Measurements from ENCODE around the gene HOXC11. TPM values are rescaled to one million over a fixed set of nuclear protein-coding genes. Genes with fewer than 3 reads are reported as not detected.
A peak's percentile ranks its signal among the peaks of the same experiment; 100 is the strongest.

HOXC11 gene
- total RNA-seq, 4 donors from 2014 or later: 0.20 to 0.63 (median 0.60) TPM; not detected in 1

GRCh38 chr12:53954694-53955035 lies 18.3 kb upstream of the HOXC11 start, which contains the start of gene HOXC12:
HOXC12 (plus strand) TSS chr12:53954903; CDS start chr12:53954930, 27 bp downstream.
- TF ChIP-seq EP300 (IDR thresholded peaks at IDR 0.05) (no peak), CTCF (IDR thresholded peaks at IDR 0.05) (no peak), POLR2A (IDR thresholded peaks at IDR 0.05) (no peak)
- no peaks in the 10 kb centered on the region for H3K9me3 ChIP-seq
- 3 to 9% methylated on average over 15 to 20 of the region's 20 CpGs for WGBS, 2 donors
- H3K4me3 ChIP-seq: peak within 1 kb of the TSS in 2 of 4 donors; percentile 6 to 8
- DNase-seq (ENCODE audit: low spot score in 2 of 2): no peak
- peaks cover 0 to 47% (median 1%) of the 10 kb centered on the region in 4 donors for H3K4me1 ChIP-seq
- no peaks in the 10 kb centered on the region for H3K36me3 ChIP-seq
- H3K27ac ChIP-seq: no peak within 1 kb of the TSS
- peaks cover 19 to 99% of the 10 kb centered on the region in 2 donors for H3K27me3 ChIP-seq

GRCh38 chr12:53955036-53955775 lies 17.7 kb upstream of the HOXC11 start:
- Histone ChIP-seq H3K36me3 (no peaks in the 10 kb centered on the region), H3K4me1 (peaks cover 0 to 47% (median 1%) of the 10 kb centered on the region in 4 donors), H3K4me3 (peak overlapping the region in 2 of 4 donors; percentile 6 to 8), H3K27me3 (peaks cover 19 to 99% of the 10 kb centered on the region in 2 donors), H3K27ac (no peak overlapping the region), H3K9me3 (no peaks in the 10 kb centered on the region)
- no peak for DNase-seq (ENCODE audit: low spot score in 2 of 2)
- 4 to 7% methylated on average over 47 to 65 of the region's 86 CpGs for WGBS, 2 donors
- TF ChIP-seq CTCF (IDR thresholded peaks at IDR 0.05): no peak
- no peak for TF ChIP-seq POLR2A (IDR thresholded peaks at IDR 0.05)
- no peak for TF ChIP-seq EP300 (IDR thresholded peaks at IDR 0.05)

- 13 to 20% methylated on average over 10 of the region's 10 CpGs for WGBS, 2 donors
- Histone ChIP-seq H3K27me3 (peaks cover 19 to 99% of the 10 kb centered on the region in 2 donors), H3K4me3 (no peak overlapping the region), H3K36me3 (no peaks in the 10 kb centered on the region), H3K27ac (no peak overlapping the region), H3K9me3 (no peaks in the 10 kb centered on the region), H3K4me1 (peaks cover 0 to 48% (median 1%) of the 10 kb centered on the region in 4 donors)
- no peak for DNase-seq (ENCODE audit: low spot score in 2 of 2)
- TF ChIP-seq EP300 (IDR thresholded peaks at IDR 0.05) (no peak), POLR2A (IDR thresholded peaks at IDR 0.05) (no peak), CTCF (IDR thresholded peaks at IDR 0.05) (no peak)
Measured at GRCh38 chr12:53955776-53956250, 17.1 kb upstream of the HOXC11 start.

- no peak for DNase-seq (ENCODE audit: low spot score in 2 of 2)
- Histone ChIP-seq H3K4me1 (peaks cover 0 to 48% (median 3%) of the 10 kb centered on the region in 4 donors), H3K4me3 (no peak overlapping the region), H3K9me3 (no peaks in the 10 kb centered on the region), H3K27me3 (peaks cover 19 to 99% of the 10 kb centered on the region in 2 donors), H3K27ac (no peak overlapping the region), H3K36me3 (no peaks in the 10 kb centered on the region)
- no peak for TF ChIP-seq EP300 (IDR thresholded peaks at IDR 0.05)
- TF ChIP-seq CTCF (IDR thresholded peaks at IDR 0.05): no peak
- no peak for TF ChIP-seq POLR2A (IDR thresholded peaks at IDR 0.05)
- WGBS, 2 donors: 16 to 20% methylated on average over 24 to 25 of the region's 25 CpGs
Measured at GRCh38 chr12:53956251-53956887, 16.6 kb upstream of the HOXC11 start.

Data from tibial nerve (tissue), 4 donors.